Measurements from ENCODE around the gene THSD7A. TPM values are rescaled to one million over a fixed set of nuclear protein-coding genes. Genes with fewer than 3 reads are reported as not detected.

THSD7A gene
- total RNA-seq, 3 donors from 2014 or later (not counting 1 experiment from before 2014, with no cell fraction given): 0.29 to 8.6 TPM; not detected in 1

DNA sequence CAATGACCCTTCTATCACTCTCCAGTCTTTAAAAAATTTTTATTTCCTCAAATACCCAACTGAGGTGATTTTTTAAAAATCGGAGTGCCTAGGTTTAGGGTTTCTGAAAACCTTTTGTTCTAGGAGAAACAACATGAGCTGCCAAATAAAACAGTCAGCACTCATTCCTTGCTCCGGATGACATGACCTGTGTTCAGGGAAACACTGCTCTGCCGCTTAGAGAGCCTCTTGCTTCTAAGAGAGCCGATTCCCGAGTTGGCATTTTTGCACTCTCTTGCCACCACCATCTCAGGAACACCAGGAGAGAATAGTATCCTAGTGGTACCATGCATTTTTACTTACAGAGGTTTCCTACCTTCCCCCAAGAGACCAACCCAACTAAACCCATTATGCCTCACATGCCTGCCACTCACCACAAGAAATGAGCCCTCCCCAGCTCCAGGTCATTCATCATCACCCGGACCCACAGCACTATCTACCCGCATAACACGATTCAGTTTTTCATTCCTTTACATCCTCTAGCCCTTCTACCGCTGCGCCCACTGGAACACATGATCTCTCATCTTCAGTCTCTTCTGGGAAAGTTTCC is 365.4 kb downstream of the THSD7A start:
- Histone ChIP-seq H3K36me3 (ENCODE audit: control insufficient read depth, insufficient read depth, low read length) (no peaks in the 10 kb centered on the region), H3K4me3 (ENCODE audit: low read length) (no peak overlapping the region), H3K4me1 (ENCODE audit: control insufficient read depth, insufficient read depth, low read length) (no peaks in the 10 kb centered on the region), H3K27ac (ENCODE audit: low read length) (no peak overlapping the region), H3K27me3 (ENCODE audit: control insufficient read depth, insufficient read depth, low read length) (no peaks in the 10 kb centered on the region), H3K9me3 (ENCODE audit: control insufficient read depth, insufficient read depth, low read length) (no peaks in the 10 kb centered on the region)
- DNase-seq (no peak), ATAC-seq (no peak)
- H3K9me3 Mint-ChIP-seq: peaks cover 5 to 8% of the 10 kb centered on the region in 2 donors
- no peaks in the 10 kb centered on the region for H3K36me3 Mint-ChIP-seq
- intact Hi-C loops (cut with micrococcal nuclease): no loop called here
- no peak for TF ChIP-seq CTCF (IDR thresholded peaks at IDR 0.05)
- no peaks in the 10 kb centered on the region for H3K4me1 Mint-ChIP-seq
- 93% methylated on average over 10 of the region's 10 CpGs for WGBS (ENCODE audit: insufficient coverage)
- H3K27ac Mint-ChIP-seq: no peak overlapping the region
- no peak overlapping the region for H3K4me3 Mint-ChIP-seq
- no peaks in the 10 kb centered on the region for H3K27me3 Mint-ChIP-seq (ENCODE audit: low read depth in 2 of 2)

DNA sequence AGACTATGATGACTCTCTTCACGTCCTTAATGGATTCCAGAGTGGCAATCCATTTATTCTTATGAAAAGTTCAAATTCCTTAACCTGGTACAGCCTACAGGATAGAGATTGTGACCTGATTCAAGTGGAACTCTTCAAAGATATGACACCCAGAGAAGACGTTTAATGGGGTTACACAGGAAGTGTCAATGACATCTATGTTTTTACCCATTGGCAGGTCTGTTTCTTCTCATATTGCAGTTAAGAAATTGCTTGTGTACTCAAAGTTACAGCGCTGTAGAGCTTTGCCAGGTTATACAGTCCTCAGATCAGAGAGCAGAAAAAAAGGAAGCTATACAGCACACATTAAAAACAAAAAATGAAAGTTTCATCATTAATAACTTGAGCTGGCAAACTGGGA is 367.4 kb downstream of the THSD7A start:
- H3K9me3 ChIP-seq (ENCODE audit: control insufficient read depth, insufficient read depth, low read length): no peaks in the 10 kb centered on the region
- no peak overlapping the region for H3K4me3 ChIP-seq (ENCODE audit: low read length)
- Mint-ChIP-seq H3K4me1 (no peaks in the 10 kb centered on the region), H3K36me3 (no peaks in the 10 kb centered on the region), H3K9me3 (peaks cover 7 to 8% of the 10 kb centered on the region in 2 donors), H3K27ac (no peak overlapping the region), H3K4me3 (no peak overlapping the region), H3K27me3 (ENCODE audit: low read depth in 2 of 2) (no peaks in the 10 kb centered on the region)
- no peaks in the 10 kb centered on the region for H3K4me1 ChIP-seq (ENCODE audit: control insufficient read depth, insufficient read depth, low read length)
- ATAC-seq: no peak
- intact Hi-C loops (cut with micrococcal nuclease): no loop called here
- no peaks in the 10 kb centered on the region for H3K27me3 ChIP-seq (ENCODE audit: control insufficient read depth, insufficient read depth, low read length)
- 84% methylated on average over 2 of the region's 3 CpGs for WGBS (ENCODE audit: insufficient coverage)
- H3K27ac ChIP-seq (ENCODE audit: low read length): no peak overlapping the region
- no peak for TF ChIP-seq CTCF (IDR thresholded peaks at IDR 0.05)
- DNase-seq: no peak
- H3K36me3 ChIP-seq (ENCODE audit: control insufficient read depth, insufficient read depth, low read length): no peaks in the 10 kb centered on the region

DNA sequence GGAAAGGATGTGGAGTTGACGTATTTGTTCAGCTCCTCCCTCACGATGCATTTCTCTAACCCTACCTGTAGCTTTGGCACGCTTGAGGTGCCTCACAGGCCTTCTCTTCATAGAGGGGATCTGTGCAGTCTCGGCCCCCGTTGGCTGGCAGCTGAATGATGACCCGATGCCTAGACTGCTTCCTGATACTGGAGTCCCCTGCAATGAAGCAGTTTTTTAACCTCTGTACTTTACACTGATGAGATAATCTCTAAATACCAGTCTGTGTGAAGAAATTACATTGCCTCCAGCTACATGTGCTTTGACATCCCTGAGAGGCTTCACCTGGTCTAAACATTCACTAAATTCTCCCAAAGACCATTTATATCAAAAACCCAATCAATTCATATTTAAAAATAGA is 370.1 kb downstream of the THSD7A start:
- TF ChIP-seq CTCF (IDR thresholded peaks at IDR 0.05): no peak
- H3K9me3 ChIP-seq (ENCODE audit: control insufficient read depth, insufficient read depth, low read length): no peaks in the 10 kb centered on the region
- no peaks in the 10 kb centered on the region for H3K27me3 ChIP-seq (ENCODE audit: control insufficient read depth, insufficient read depth, low read length)
- Mint-ChIP-seq H3K4me3 (no peak overlapping the region), H3K4me1 (no peaks in the 10 kb centered on the region), H3K36me3 (no peaks in the 10 kb centered on the region), H3K27ac (no peak overlapping the region), H3K9me3 (peaks cover 8 to 15% of the 10 kb centered on the region in 2 donors), H3K27me3 (ENCODE audit: low read depth in 2 of 2) (no peaks in the 10 kb centered on the region)
- H3K4me3 ChIP-seq (ENCODE audit: low read length): no peak overlapping the region
- intact Hi-C loops (cut with micrococcal nuclease): no loop called here
- no peaks in the 10 kb centered on the region for H3K36me3 ChIP-seq (ENCODE audit: control insufficient read depth, insufficient read depth, low read length)
- WGBS (ENCODE audit: insufficient coverage): 93% methylated on average over 6 of the region's 6 CpGs
- DNase-seq (no peak), ATAC-seq (no peak)
- no peak overlapping the region for H3K27ac ChIP-seq (ENCODE audit: low read length)
- H3K4me1 ChIP-seq (ENCODE audit: control insufficient read depth, insufficient read depth, low read length): no peaks in the 10 kb centered on the region

Measured in natural killer cell (primary cell).